HEK293T (cell line): ENCODE data around the gene LRRC14B.

Experiments
- CTCF ChIA-PET: fragments of 350-600 bp; formaldehyde crosslinking; extraction: SDS; loops from one replicate; lab custom pipeline; 2021; ENCODE audit warnings: antibody characterized with exemption, inconsistent platforms; lab: Yijun Ruan, JAX
- POLR2A ChIA-PET: fragments of 350-600 bp; formaldehyde crosslinking; extraction: SDS; loops from one replicate; lab custom pipeline; 2020; ENCODE audit warnings: antibody characterized with exemption, inconsistent platforms; lab: Yijun Ruan, JAX
- DNase-seq: peaks from one replicate; pipeline ENCODE4 v3.0.0; 2012; ENCODE audit warnings: mixed read lengths; ENCODE audit errors: extremely low spot score
- ARNT ChIP-seq: fragments of 450-650 bp; IDR thresholded peaks from 2 replicates; pipeline ENCODE4 v1.6.1; 2017; ENCODE audit warnings: mild to moderate bottlenecking
- BHLHE40 ChIP-seq: fragments of 450-650 bp; IDR thresholded peaks from 2 replicates; pipeline ENCODE4 v1.6.1; 2016; ENCODE audit warnings: mild to moderate bottlenecking, moderate library complexity, borderline replicate concordance
- CTBP1 ChIP-seq: fragments of 450-650 bp; IDR thresholded peaks from 2 replicates; pipeline ENCODE4 v1.6.1; 2016; ENCODE audit warnings: borderline replicate concordance
- ELF4 ChIP-seq: fragments of 450-650 bp; IDR thresholded peaks from 2 replicates; pipeline ENCODE4 v1.6.1; 2017; ENCODE audit warnings: antibody characterized with exemption
- FOXA1 ChIP-seq: fragments of 450-650 bp; IDR thresholded peaks from 2 replicates; pipeline ENCODE4 v1.6.1; 2016; ENCODE audit warnings: mild to moderate bottlenecking
- FOXK2 ChIP-seq: fragments of 450-650 bp; IDR thresholded peaks from 2 replicates; pipeline ENCODE4 v1.6.1; 2016; ENCODE audit warnings: mild to moderate bottlenecking
- FOXM1 ChIP-seq: fragments of 450-650 bp; IDR thresholded peaks from 2 replicates; pipeline ENCODE4 v1.6.1; 2017; ENCODE audit warnings: mild to moderate bottlenecking, borderline replicate concordance
- HDGF ChIP-seq: fragments of 450-650 bp; IDR thresholded peaks from 2 replicates; pipeline ENCODE4 v1.6.1; 2017; ENCODE audit warnings: antibody characterized with exemption, borderline replicate concordance
- L3MBTL2 ChIP-seq: fragments of 450-650 bp; conservative IDR thresholded peaks from 2 replicates; pipeline ENCODE4 v1.6.1; 2016; ENCODE audit warnings: mild to moderate bottlenecking
- LEF1 ChIP-seq: fragments of 450-650 bp; IDR thresholded peaks from 2 replicates; pipeline ENCODE4 v1.6.1; 2017; ENCODE audit warnings: mild to moderate bottlenecking, borderline replicate concordance
- NFRKB ChIP-seq: fragments of 450-650 bp; IDR thresholded peaks from 2 replicates; pipeline ENCODE4 v1.6.1; 2016; ENCODE audit warnings: mild to moderate bottlenecking, moderate library complexity
- SP1 ChIP-seq: fragments of 450-650 bp; IDR thresholded peaks from 2 replicates; pipeline ENCODE4 v1.6.1; 2017
- SUZ12 ChIP-seq: fragments of 450-650 bp; IDR thresholded peaks from 2 replicates; pipeline ENCODE4 v1.6.1; 2016; ENCODE audit warnings: mild to moderate bottlenecking
- TARDBP ChIP-seq: fragments of 450-650 bp; IDR thresholded peaks from 2 replicates; pipeline ENCODE4 v1.6.1; 2016
- ZNF384 ChIP-seq: fragments of 450-650 bp; IDR thresholded peaks from 2 replicates; pipeline ENCODE4 v1.6.1; 2016
- TF ChIP-seq, protein P1 (sequence below): fragments of 450-650 bp; IDR thresholded peaks from 2 replicates; pipeline ENCODE4 v1.6.1; 2016

The LRRC14B gene

GRCh38 chr5:191949-192690, 825 bp downstream of the LRRC14B start:
- POLR2A ChIA-PET, result no interaction called here
- DNase-seq, result no peak
- no peak for TF ChIP-seq FOXM1
- TF ChIP-seq NFRKB, result no peak
- CTCF ChIA-PET, result no interaction called here

DNA sequence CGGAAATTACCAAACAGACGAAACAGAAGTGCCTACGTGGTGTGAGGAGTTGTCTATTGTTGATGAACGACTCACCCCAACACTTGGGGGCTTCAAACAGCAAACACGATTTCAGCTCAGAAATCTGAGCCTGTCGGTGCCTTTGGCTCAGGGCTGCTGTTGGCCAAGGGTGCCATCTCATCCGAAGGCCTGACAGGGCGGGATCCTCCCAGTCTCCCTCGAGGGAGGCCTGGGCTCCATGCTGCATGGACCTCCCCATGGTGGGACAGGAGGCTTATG, 1.3 kb downstream of the LRRC14B start:
- ChIA-PET POLR2A (no interaction called here), CTCF (no interaction called here)
- DNase-seq, result no peak
- no peak for TF ChIP-seq FOXK2
- TF ChIP-seq, protein P1, sequence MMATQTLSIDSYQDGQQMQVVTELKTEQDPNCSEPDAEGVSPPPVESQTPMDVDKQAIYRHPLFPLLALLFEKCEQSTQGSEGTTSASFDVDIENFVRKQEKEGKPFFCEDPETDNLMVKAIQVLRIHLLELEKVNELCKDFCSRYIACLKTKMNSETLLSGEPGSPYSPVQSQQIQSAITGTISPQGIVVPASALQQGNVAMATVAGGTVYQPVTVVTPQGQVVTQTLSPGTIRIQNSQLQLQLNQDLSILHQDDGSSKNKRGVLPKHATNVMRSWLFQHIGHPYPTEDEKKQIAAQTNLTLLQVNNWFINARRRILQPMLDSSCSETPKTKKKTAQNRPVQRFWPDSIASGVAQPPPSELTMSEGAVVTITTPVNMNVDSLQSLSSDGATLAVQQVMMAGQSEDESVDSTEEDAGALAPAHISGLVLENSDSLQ, result no peak
- TF ChIP-seq HDGF, result no peak
- no peak for TF ChIP-seq ELF4
- no peak for TF ChIP-seq LEF1
- no peak for TF ChIP-seq FOXM1
- TF ChIP-seq BHLHE40, result no peak

- CTCF ChIA-PET, result no interaction called here
- DNase-seq, result no peak
- TF ChIP-seq L3MBTL2, result no peak
- no peak for TF ChIP-seq BHLHE40
- TF ChIP-seq TARDBP, result no peak
- no peak for TF ChIP-seq SUZ12
- POLR2A ChIA-PET, result no interaction called here
These were observed 1.9 kb downstream of the LRRC14B start for GRCh38 chr5:192970-193831.

DNA sequence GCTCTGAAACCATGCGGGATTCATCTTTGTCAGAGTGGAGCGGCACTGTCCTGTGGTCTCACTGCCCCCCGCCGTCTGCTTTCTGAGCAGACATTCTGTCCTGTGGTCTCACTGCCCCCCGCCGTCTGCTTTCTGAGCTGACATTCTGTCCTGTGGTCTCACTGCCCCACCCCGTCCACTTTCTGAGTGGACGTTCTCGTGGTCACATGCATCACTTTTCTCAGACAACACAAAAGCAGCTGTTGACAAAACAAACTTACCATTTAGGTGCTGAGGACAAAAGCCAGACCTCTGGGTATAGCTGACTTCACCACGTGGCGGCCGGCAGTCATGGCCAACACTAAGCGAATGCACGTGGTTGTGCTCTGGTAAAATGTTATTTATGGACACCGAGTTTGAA, 2.8 kb downstream of the LRRC14B start:
- TF ChIP-seq FOXK2, result no peak
- no peak for TF ChIP-seq HDGF
- TF ChIP-seq SUZ12, result no peak
- TF ChIP-seq ELF4, result no peak
- TF ChIP-seq ARNT, result no peak
- no peak for TF ChIP-seq FOXA1
- ChIA-PET CTCF (no interaction called here), POLR2A (interaction anchor here (0.8 to 1.2 kb wide), 2 partner anchors 14 to 24 kb away, joined by 3 to 4 read pairs; partner anchors contain the start of genes CCDC127 and SDHA)

GRCh38 chr5:194603-195209, 3.4 kb downstream of the LRRC14B start:
- ChIA-PET POLR2A (interaction anchor here (0.8 to 1.2 kb wide), 2 partner anchors 14 to 23 kb away, joined by 3 to 4 read pairs; partner anchors contain the start of genes CCDC127 and SDHA), CTCF (interaction anchor here (0.6 kb wide), 1 partner anchor 37 kb away, joined by 3 read pairs; no protein-coding TSS in a partner anchor)
- TF ChIP-seq SUZ12 (no peak), LEF1 (no peak), L3MBTL2 (no peak), FOXK2 (no peak), SP1 (no peak), NFRKB (no peak), ZNF384 (no peak), BHLHE40 (no peak), ARNT (no peak), TARDBP (no peak), HDGF (no peak), CTBP1 (no peak), FOXA1 (no peak)
- TF ChIP-seq, protein P1, result no peak
- DNase-seq, result no peak

More for the DNA sequence above, 2.8 kb downstream of the LRRC14B start:
- DNase-seq, result no peak

DNA sequence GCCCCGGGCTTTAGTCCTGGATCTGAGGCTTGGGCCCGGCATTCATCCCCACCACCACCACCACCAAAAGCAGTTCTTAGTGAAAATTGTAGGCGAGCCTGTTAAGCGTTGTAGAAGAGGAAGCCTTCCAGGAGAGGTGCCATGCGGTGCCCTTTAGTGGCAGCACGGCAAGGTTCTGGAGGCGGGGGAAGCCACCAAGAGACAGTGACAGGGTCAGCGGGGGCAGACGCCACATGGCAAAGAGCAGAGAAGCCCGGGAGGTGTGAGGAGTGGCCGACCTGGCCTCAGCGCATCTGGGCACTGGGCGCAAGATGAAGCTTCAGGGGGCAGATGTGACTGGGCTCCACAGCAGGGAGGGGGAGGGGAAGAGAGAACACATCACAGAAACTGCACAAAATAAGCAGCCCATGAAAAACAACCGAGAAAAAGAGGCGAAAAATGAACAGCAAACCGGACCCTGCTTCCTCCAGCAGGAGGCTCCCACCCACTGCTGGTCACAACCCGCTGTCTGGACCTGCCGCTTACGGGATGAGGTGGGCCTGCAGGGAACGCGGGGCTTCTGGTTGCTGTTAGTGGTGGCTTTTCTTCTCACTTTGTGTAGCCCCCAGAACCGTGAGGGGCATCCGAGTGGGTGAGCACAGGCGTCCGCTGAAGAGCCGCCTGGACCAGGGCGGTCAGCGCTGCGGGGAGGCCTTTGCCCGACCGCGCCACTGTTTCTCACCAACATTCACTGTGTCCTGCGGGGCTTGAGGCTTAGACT, 4.3 kb downstream of the LRRC14B start:
- DNase-seq, result no peak
- ChIA-PET POLR2A (no interaction called here), CTCF (interaction anchor here (0.6 to 0.7 kb wide), 2 partner anchors 36 to 37 kb away, joined by 3 read pairs; no protein-coding TSS in a partner anchor)
- no peak for TF ChIP-seq LEF1
- no peak for TF ChIP-seq HDGF
- no peak for TF ChIP-seq L3MBTL2
- no peak for TF ChIP-seq NFRKB
- TF ChIP-seq FOXM1, result no peak
- TF ChIP-seq FOXA1, result no peak
- no peak for TF ChIP-seq ARNT
- TF ChIP-seq CTBP1, result no peak
- TF ChIP-seq SP1, result no peak
- no peak for TF ChIP-seq TARDBP
- TF ChIP-seq ZNF384, result no peak
- no peak for TF ChIP-seq ELF4
- no peak for TF ChIP-seq SUZ12
- no peak for TF ChIP-seq FOXK2
- TF ChIP-seq, protein P1, result no peak
- TF ChIP-seq BHLHE40, result no peak
